GM12873 (cell line): ENCODE measurements around the gene ATF6.

ENCODE experiments used
- TF ChIP-seq, protein P1 (sequence below): IDR thresholded peaks from 2 replicates; pipeline ENCODE4 v1.5.1; 2012; ENCODE audit warnings: low read depth, mild to moderate bottlenecking, moderate library complexity, low read length, control low read depth; ENCODE audit not compliant: insufficient read depth; ENCODE audit errors: missing control alignments

ATF6 gene

DNA sequence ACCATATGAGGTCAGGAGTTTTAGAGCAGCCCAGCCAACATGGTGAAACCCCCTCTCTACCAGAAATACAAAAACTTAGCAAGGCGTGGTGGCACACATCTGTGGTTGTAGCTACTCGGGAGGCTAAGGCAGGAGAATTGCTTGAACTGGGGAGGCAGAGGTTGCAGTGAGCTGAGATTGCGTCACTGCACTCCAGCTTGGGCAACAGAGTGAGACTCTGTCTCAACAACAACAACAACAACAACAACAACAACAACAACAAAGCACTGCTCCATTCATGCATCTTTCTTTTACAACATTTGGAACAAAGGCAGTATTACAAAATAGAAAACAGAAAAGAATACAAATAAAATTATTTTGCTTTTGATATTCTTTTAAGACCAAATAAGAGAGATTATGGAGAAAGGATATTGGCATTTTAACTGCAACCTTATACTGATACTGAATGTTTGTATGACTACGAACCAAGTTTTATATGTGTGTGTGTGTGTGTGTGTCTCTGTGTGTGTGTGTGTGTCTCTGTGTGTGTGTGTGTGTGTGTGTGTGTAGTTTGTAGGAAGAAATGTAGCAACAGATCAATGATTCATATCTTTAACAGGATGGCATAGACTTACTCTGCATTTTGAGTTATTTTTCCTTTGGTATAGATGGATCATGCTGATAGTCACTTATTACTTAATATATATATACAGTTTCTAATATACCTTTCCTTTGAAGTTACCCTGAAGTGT, 24.6 kb downstream of the ATF6 start:
- TF ChIP-seq, protein P1, sequence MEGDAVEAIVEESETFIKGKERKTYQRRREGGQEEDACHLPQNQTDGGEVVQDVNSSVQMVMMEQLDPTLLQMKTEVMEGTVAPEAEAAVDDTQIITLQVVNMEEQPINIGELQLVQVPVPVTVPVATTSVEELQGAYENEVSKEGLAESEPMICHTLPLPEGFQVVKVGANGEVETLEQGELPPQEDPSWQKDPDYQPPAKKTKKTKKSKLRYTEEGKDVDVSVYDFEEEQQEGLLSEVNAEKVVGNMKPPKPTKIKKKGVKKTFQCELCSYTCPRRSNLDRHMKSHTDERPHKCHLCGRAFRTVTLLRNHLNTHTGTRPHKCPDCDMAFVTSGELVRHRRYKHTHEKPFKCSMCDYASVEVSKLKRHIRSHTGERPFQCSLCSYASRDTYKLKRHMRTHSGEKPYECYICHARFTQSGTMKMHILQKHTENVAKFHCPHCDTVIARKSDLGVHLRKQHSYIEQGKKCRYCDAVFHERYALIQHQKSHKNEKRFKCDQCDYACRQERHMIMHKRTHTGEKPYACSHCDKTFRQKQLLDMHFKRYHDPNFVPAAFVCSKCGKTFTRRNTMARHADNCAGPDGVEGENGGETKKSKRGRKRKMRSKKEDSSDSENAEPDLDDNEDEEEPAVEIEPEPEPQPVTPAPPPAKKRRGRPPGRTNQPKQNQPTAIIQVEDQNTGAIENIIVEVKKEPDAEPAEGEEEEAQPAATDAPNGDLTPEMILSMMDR: no peak

DNA sequence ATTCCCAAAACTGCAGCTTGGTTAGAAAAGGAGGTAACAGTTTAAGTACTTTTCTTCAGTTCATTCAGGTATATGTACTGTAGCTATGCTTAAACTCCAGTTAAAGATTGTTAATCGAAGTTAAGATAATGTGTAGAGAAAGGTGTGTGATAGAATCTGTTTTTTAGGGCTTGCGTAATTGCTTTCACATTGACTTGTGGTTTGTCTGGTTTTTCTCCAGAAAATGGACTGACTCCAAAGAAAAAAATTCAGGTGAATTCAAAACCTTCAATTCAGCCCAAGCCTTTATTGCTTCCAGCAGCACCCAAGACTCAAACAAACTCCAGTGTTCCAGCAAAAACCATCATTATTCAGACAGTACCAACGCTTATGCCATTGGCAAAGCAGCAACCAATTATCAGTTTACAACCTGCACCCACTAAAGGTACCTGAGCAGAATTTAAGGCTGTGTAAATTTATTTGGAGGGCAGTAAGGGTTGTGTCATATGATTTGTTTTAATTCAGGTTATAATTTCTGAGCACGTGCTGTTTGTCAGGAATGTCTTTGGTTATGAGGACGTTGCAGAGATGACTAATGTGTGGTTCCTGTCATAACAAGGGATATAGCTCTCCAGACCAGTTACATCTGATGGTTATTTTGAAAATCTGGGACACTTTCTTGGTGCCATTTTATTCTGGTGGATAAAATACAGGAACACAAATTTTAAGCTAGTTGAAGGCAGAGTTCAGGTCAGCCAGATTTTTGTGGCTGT, 26.0 kb downstream of the ATF6 start:
- TF ChIP-seq, protein P1: no peak

DNA sequence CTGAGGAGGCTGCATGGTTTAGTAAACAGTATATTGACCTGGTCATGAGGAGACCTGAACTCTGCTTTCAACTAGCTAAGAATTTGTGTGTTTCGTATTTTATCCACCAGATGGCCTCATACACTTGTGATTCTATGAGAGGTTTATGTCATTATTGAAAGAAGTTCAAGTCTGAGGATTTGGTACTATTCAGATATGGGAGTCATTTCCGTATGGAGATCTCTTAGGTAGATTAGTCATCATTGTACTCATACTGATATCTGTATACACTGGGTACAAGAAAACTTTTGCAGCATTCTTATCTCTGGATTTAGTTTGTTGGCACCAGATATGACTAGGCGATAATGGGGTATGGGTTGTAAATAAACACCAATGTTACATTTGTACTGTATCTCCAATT, 26.6 kb downstream of the ATF6 start:
- TF ChIP-seq, protein P1: peak; percentile 55

DNA sequence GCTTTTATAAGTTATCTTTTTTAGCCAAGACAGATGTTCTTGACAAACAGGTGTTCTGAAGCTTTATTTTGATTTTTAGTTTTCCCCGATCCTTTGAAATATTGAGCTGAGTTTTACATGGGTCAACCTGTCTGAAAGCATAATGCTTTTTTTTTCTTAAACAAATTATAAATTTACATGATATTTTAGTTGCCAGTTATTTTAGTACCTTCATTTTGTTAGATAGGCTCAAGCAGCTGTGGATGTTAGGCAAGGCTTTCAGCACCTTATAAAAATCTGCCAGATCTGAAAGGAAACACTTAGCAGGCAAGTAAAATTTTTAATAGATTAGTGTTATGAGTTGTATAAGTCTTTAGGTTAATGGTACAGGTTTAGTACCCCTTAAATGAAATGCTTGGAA, 33.7 kb downstream of the ATF6 start:
- TF ChIP-seq, protein P1: no peak

DNA sequence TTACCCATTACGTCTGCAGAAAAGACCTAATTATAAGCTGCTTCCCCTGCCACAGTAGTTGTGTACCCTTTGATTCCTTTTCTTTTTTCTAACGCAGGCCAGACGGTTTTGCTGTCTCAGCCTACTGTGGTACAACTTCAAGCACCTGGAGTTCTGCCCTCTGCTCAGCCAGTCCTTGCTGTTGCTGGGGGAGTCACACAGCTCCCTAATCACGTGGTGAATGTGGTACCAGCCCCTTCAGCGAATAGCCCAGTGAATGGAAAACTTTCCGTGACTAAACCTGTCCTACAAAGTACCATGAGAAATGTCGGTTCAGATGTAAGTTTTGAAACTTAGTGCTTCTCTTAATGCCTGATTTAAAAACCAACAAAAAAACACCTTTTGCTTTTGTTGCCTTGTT, 35.8 kb downstream of the ATF6 start:
- TF ChIP-seq, protein P1: no peak

DNA sequence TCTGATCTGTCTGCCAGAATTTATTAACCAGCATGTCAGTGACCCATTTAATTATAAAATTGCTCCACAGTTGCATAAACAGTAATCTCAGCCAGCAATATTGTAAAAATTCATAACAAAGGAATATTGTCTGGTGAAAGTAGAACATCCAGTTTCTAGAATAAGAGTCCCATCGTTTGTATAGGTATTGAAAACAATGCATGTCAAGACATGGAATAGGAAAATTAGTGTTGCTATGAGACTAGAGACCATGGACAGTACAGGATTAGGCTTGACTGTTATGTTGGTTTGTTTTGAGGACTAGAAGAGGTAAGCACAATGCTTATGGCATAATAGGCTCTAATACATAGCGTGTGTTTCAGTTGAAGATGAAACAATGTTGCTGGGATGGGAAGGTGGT, 37.1 kb downstream of the ATF6 start:
- TF ChIP-seq, protein P1: no peak

DNA sequence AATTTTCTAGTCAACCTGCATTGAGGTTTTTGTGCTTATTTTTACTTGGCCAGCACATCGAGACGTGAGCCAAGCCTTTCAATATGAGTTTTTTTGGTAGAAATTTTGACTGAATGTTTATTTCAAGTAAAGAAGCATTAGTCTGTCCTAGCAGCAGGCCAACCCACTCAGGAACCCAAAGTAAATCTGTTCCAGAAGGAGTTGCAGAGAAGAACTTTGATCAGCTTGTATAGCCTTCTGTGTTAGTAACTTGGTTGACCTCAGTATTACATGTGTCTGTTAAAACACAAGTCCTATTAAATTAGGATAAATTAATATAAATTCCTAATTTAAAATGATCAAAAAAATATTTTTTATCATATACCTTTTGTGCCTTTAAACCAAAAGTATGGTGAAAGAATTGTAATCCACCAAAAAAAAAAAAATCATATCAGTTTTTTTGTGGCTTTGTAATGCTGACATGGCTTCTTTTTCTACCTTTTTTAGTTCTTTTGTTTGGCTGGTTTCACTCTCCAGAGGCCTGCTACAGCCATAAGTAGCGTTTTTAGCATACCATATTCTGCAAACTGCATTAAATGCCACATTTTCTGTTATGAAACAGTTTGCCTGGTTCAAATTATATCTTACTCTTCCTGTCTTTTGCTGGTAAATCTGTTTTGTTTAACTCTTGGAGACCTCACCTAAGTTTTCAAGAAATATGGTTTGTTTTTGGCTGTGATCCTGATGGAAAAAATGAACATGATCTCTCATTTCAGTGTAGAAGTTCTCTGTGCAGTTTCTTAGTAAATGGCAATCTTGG, 39.5 kb downstream of the ATF6 start:
- TF ChIP-seq, protein P1: no peak
